B cell (primary cell): ENCODE data around the gene POU2F3. TPM values are rescaled to one million over a fixed set of nuclear protein-coding genes. Genes with fewer than 3 reads are reported as not detected.

Experiments used
- ATAC-seq: fragments of 200-7000 bp; cut with Tn5 transposase; one replicate; pipeline ENCODE4 v1.10.0; 2021; ENCODE audit warnings: low read depth, mild to moderate bottlenecking, moderate number of reproducible peaks, moderate library complexity
- CTCF ChIA-PET: fragments of 350-600 bp; sonication (Branson Sonifier 250); formaldehyde crosslinking; loops from one replicate; lab custom pipeline; 2021; ENCODE audit warnings: antibody characterized with exemption, inconsistent platforms; lab: Charles Lee
- POLR2A ChIA-PET: fragments of 350-600 bp; sonication (Branson Sonifier 250); formaldehyde crosslinking; loops from one replicate; lab custom pipeline; 2021; ENCODE audit warnings: antibody characterized with exemption; lab: Charles Lee
- DNase-seq: peaks from one replicate; pipeline ENCODE4 v3.0.0; 2013
- H2AFZ ChIP-seq: 2 replicates; pipeline ENCODE4 v1.6.1; 2012; ENCODE audit warnings: mild to moderate bottlenecking, low read depth, low read length; ENCODE audit not compliant: insufficient read depth, poor library complexity, severe bottlenecking
- H3K27ac ChIP-seq, 2 donors: 1 replicate in 1 of 2; 2 replicates in 1 of 2; pipeline ENCODE4 v1.5.1; 2012 to 2013; ENCODE audit warnings: low read length in 2 of 2, mild to moderate bottlenecking in 2 of 2, moderate library complexity in 1 of 2
- H3K27me3 ChIP-seq, 4 experiments: fragments of 200-600 bp in 1 of 4; sonication (generic) in 1 of 4; replicated peaks in 1 of 4; 1 replicate in 2 of 4; 2 replicates in 2 of 4; pipeline versions ENCODE4 v1.6.1 to v1.7.0; 2013 to 2016; ENCODE audit warnings: low read length in 3 of 4, mild to moderate bottlenecking in 2 of 4, mixed read lengths in 1 of 4, moderate library complexity in 1 of 4; ENCODE audit not compliant: insufficient read depth in 4 of 4, control insufficient read depth in 3 of 4; ENCODE audit errors: control extremely low read depth in 1 of 4
- H3K36me3 ChIP-seq, 2 experiments: replicated peaks in 1 of 2; 1 replicate in 1 of 2; 2 replicates in 1 of 2; pipeline versions ENCODE4 v1.6.1 to v1.7.1; 2013; ENCODE audit warnings: low read length in 1 of 2; ENCODE audit not compliant: insufficient read depth in 2 of 2, control insufficient read depth in 1 of 2; ENCODE audit errors: control extremely low read depth in 1 of 2, extremely low read depth in 1 of 2
- H3K4me1 ChIP-seq, 2 donors: fragments of 200-600 bp in 1 of 2; sonication (generic) in 1 of 2; 1 replicate in 1 of 2; 2 replicates in 1 of 2; pipeline versions ENCODE4 v1.5.1 to v1.6.1; 2013 to 2017; ENCODE audit warnings: low read length in 2 of 2; ENCODE audit not compliant: control insufficient read depth in 2 of 2, insufficient read depth in 2 of 2
- H3K4me2 ChIP-seq: replicated peaks from 2 replicates; pipeline ENCODE3; 2012; ENCODE audit warnings: mild to moderate bottlenecking, low read depth, low read length; ENCODE audit not compliant: poor library complexity, severe bottlenecking
- H3K4me3 ChIP-seq, 5 experiments: fragments of 200-600 bp in 1 of 5; sonication (generic) in 1 of 5; 1 replicate in 3 of 5; 2 replicates in 2 of 5; pipeline versions ENCODE4 v1.5.1 to v1.7.0; 2011 to 2016; ENCODE audit warnings: low read length in 4 of 5, mild to moderate bottlenecking in 4 of 5, low read depth in 2 of 5, control low read depth in 1 of 5, moderate library complexity in 1 of 5; ENCODE audit not compliant: insufficient read depth in 1 of 5; ENCODE audit errors: control extremely low read depth in 1 of 5, extremely low read depth in 1 of 5
- H3K79me2 ChIP-seq: fragments of 200-600 bp; sonication (generic); one replicate; pipeline ENCODE4 v1.6.0; 2016; ENCODE audit warnings: low read length; ENCODE audit not compliant: control insufficient read depth, insufficient read depth
- H3K9ac ChIP-seq: fragments of 200-600 bp; sonication (generic); 2 replicates; pipeline ENCODE4 v1.6.1; 2017; ENCODE audit warnings: mild to moderate bottlenecking, low read length, moderate library complexity
- H3K9me3 ChIP-seq, 3 donors: one replicate each; pipeline versions ENCODE4 v1.6.1 to v1.7.1; 2013; ENCODE audit warnings: low read length in 2 of 3; ENCODE audit not compliant: control insufficient read depth in 2 of 3, insufficient read depth in 1 of 3; ENCODE audit errors: control extremely low read depth in 1 of 3
- H4K20me1 ChIP-seq: 2 replicates; pipeline ENCODE4 v1.6.0; 2012; ENCODE audit warnings: mild to moderate bottlenecking, low read length; ENCODE audit not compliant: insufficient read depth, control insufficient read depth, poor library complexity, severe bottlenecking
- H3K27ac Mint-ChIP-seq: one replicate; pipeline ENCODE4 v1.8.0; 2021; ENCODE audit warnings: mixed read lengths
- H3K27me3 Mint-ChIP-seq: one replicate; pipeline ENCODE4 v1.8.0; 2021; ENCODE audit warnings: mixed read lengths
- H3K4me1 Mint-ChIP-seq: one replicate; pipeline ENCODE4 v1.8.0; 2021; ENCODE audit warnings: mixed read lengths
- H3K4me3 Mint-ChIP-seq: one replicate; pipeline ENCODE4 v1.8.0; 2021; ENCODE audit warnings: mixed read lengths
- H3K9me3 Mint-ChIP-seq: one replicate; pipeline ENCODE4 v1.8.0; 2022; ENCODE audit warnings: mixed read lengths; ENCODE audit not compliant: insufficient read depth
- CTCF ChIP-seq: fragments of 200-600 bp; IDR thresholded peaks from one replicate; pipeline ENCODE4 v1.8.0; 2022; ENCODE audit warnings: antibody characterized with exemption, mild to moderate bottlenecking
- EZH2 ChIP-seq: IDR thresholded peaks from 2 replicates; pipeline ENCODE4 v1.6.1; 2012; ENCODE audit warnings: borderline replicate concordance, low read depth, mild to moderate bottlenecking, moderate library complexity, low read length; ENCODE audit not compliant: insufficient read depth, poor library complexity, severe bottlenecking
- WGBS: methylation state at CpG from one replicate; pipeline ENCODE4 v1.1.5; 2013; ENCODE audit warnings: missing lambda C conversion rate; ENCODE audit not compliant: insufficient coverage; 5-methylcytosine and 5-hydroxymethylcytosine counted together
- intact Hi-C: fragments of 100-400 bp; cut with micrococcal nuclease; formaldehyde crosslinking; loops from one replicate; pipeline ENCODE4 v1.10.0; 2022
- polyA plus RNA-seq: library from polyadenylated mRNA; depleted of rRNA; stranded (reverse); fragments of >200 nt; gene quantifications from 2 replicates; pipeline ENCODE4 v1.2.3, GENCODE V29; 2012
- total RNA-seq, 2 donors: library from RNA; stranded (reverse); fragments of 120-200 nt in 1 of 2; gene quantifications; 1 replicate in 1 of 2; 2 replicates in 1 of 2; pipeline versions ENCODE4 v1.2.3 to v1.2.4, GENCODE V29; 2013 to 2022

Gene POU2F3
- total and polyA plus RNA-seq, 2 donors (not counting 1 experiment from before 2014, with no cell fraction given): not detected

DNA sequence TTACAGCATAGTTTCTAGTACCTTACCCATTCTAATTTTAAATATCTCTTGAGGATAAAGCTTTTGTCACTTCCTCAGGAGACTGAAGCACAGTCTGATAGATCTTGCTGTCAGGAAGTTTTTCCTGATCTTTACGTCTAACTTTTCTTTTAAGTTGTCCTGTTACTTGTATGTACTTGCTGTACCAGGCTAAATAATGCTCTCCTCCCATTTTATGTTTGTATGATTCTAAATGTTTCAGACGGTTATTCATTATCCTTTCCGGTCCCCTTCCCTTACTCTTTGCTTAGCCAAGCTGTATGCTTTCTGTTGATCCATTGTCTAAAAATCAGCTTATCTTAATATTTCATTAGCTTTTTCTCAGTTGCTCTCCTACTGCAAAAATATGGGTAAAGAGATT, 102.3 kb downstream of the POU2F3 start:
- peaks cover 44% of the 10 kb centered on the region for H3K4me1 Mint-ChIP-seq
- H3K4me3 Mint-ChIP-seq: no peak overlapping the region
- ATAC-seq (no peak), DNase-seq (no peak)
- no peak overlapping the region for H3K9ac ChIP-seq
- no peak for TF ChIP-seq CTCF
- TF ChIP-seq EZH2: no peak
- ChIA-PET POLR2A (no interaction called here), CTCF (no interaction called here)
- no peaks in the 10 kb centered on the region for H3K36me3 ChIP-seq
- WGBS: no CpG with 5 or more reads among the region's 3 CpGs
- peaks cover 7 to 74% (median 55%) of the 10 kb centered on the region in 4 experiments for H3K27me3 ChIP-seq
- H3K9me3 Mint-ChIP-seq: no peaks in the 10 kb centered on the region
- no peak overlapping the region for H2AFZ ChIP-seq
- H3K4me2 ChIP-seq: no peak overlapping the region
- H4K20me1 ChIP-seq: peaks cover 91% of the 10 kb centered on the region
- no peak overlapping the region for H3K27ac ChIP-seq
- H3K27ac Mint-ChIP-seq: no peak overlapping the region
- H3K27me3 Mint-ChIP-seq: peaks cover 61% of the 10 kb centered on the region
- no peak overlapping the region for H3K4me3 ChIP-seq
- peaks cover 44% of the 10 kb centered on the region for H3K79me2 ChIP-seq
- intact Hi-C loops: no loop called here
- H3K4me1 ChIP-seq: peaks cover 30 to 66% of the 10 kb centered on the region in 2 donors
- H3K9me3 ChIP-seq: peaks cover 4 to 5% (median 4%) of the 10 kb centered on the region in 3 donors

DNA sequence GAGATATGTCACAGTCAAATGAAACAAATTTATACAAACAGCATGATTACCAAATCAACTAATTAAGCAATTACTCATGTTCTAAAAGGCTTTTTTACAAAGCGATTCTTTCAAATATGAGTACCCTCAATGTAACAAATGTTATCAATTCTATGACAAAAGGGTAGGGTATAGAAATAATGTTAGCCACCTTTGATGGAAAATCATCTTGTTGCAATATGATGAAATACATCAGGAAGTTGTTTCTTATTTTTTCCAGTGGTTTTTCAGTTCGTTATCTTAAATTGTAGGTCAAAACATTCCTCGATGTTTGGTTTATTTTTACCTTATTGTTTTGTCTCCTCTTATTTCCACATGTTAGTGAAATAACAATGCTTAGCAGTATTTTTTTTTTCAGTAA, 102.7 kb downstream of the POU2F3 start:
- peaks cover 46% of the 10 kb centered on the region for H3K79me2 ChIP-seq
- Mint-ChIP-seq H3K4me3 (no peak overlapping the region), H3K4me1 (peaks cover 42% of the 10 kb centered on the region), H3K9me3 (no peaks in the 10 kb centered on the region), H3K27me3 (peaks cover 62% of the 10 kb centered on the region), H3K27ac (no peak overlapping the region)
- H3K4me1 ChIP-seq: peaks cover 25 to 63% of the 10 kb centered on the region in 2 donors
- H3K4me3 ChIP-seq: no peak overlapping the region
- H3K4me2 ChIP-seq: no peak overlapping the region
- peaks cover 91% of the 10 kb centered on the region for H4K20me1 ChIP-seq
- no peak for DNase-seq
- H2AFZ ChIP-seq: no peak overlapping the region
- no peak for ATAC-seq
- ChIA-PET CTCF (no interaction called here), POLR2A (no interaction called here)
- peaks cover 10 to 74% (median 54%) of the 10 kb centered on the region in 4 experiments for H3K27me3 ChIP-seq
- no peak overlapping the region for H3K9ac ChIP-seq
- no peak overlapping the region for H3K27ac ChIP-seq
- H3K36me3 ChIP-seq: no peaks in the 10 kb centered on the region
- TF ChIP-seq EZH2 (no peak), CTCF (no peak)
- WGBS: no CpG with 5 or more reads among the region's 3 CpGs
- peaks cover 4 to 5% (median 4%) of the 10 kb centered on the region in 3 donors for H3K9me3 ChIP-seq
- intact Hi-C loops: no loop called here
